ENCODE data around the gene FOXL3.

Gene FOXL3

DNA sequence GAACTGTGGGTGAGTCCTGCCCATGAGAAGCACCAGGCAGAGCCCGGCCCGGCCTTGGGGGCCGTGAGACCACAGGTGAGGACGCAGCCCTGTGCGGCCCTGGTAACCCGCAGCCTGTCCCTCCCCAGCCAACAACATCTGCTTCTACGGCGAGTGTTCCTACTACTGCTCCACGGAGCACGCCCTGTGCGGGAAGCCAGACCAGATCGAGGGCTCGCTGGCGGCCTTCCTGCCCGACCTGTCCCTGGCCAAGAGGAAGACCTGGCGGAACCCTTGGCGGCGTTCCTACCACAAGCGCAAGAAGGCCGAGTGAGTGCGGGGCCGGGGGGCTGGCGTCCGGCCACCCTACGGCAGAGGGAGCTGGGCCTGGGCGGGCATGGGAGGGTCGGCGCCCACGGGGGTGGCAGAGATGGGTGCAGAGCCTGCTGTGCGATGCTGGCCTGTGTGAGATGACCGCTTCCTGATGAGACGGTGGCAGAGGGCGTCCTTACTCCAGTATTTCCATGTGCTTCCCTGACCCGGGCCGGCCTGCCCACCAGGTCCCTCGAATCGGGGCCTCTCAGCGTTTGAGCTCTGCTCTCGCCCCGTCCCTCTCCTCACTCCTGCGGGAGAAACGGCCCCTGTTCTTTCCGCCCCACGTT, 34.1 kb upstream of the FOXL3 start:
- no peak for DNase-seq

DNA sequence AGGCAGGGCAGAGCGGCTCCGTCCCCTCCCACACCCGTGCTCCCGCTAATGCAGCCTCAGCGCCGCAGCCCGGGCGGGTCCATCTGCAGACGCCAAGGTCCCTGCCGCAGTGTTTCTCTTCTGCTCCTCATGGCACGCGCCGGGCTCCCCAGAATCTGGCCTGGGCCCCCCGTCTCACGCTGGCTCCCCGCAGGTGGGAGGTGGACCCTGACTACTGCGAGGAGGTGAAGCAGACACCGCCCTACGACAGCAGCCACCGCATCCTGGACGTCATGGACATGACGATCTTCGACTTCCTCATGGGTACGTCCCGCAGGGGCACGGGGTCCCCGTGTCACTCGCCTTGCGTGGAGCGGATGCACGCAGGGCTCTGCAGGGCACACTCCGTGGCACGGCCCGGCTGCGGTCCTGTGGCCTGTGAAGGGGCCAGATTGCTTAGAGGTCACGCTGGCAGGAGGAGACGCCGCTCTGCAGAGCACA, 33.5 kb upstream of the FOXL3 start:
- no peak for DNase-seq

DNA sequence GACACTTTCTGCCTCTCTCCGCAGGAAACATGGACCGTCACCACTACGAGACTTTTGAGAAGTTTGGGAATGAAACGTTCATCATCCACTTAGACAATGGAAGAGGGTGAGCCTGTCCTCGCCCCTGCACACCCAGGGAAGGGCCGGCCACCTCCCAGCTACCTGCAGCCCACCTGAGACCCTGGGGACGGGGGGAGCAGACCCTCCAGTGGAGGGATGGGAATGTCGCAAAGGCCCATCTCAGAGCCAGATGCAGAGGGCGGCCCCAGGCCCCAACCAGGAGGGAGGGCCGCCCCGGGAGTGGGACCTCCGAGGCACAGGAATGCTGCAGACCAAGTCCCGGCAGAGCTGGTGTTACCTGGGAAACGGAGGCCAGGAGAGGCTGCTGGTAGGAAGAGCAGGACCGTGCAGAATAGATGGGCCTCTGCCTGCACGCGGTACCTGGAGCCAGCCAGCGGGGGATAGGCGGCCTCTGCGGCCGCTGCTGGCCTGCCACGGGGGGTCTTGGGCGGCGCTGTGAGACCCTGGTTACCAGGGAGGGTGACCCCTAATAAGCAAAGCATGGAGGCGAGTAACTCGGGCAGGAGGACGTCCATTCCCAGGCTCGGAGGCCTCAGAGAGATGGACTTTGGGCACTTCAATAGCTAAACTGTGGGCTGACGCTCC, 32.9 kb upstream of the FOXL3 start:
- DNase-seq: no peak

DNA sequence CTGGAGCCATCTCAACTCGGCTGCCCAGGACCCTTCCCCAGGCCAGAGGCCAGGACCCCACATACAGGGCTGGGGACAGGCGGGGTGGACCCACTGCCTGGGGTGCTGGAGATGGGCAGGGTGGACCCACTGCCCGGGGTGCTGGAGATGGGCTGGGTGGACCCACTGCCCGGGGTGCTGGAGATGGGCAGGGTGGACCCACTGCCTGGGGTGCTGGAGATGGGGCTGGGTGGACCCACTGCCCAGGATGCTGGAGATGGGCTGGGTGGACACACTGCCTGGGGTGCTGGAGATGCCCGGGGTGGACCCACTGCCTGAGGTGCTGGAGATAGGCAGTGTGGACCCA, 32.4 kb upstream of the FOXL3 start:
- no peak for DNase-seq

DNA sequence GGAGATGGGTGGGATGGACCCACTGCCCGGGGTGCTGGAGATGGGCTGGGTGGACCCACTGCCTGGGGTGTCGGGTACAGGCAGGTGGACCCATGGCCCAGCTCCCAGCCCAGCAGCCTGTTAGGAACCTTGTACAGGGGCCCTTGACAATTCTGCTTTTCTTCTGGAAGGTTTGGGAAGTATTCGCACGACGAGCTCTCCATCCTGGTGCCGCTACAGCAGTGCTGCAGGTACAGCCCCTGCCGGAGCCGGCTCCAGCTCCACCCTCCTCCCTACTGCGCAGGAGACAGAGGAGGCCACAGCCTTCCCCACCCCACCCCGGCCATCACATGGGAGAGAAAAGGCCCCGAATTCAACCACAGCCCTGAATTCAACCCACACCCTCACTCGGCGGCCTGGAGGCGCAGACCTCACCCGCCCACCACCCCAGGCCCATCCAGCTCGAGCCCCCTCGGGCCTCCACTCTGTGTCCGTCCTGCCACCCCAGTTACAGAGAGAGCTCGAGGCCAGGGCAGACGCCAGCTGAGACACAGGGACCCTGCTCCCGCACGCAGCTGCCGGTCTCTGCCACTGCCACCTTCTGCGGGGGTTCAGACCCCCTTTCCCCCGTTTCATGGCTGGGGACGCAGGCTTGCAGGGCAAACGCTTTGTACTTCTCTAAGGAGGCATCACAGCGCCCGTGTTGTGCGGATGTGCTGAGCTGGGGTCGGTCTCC, 31.3 kb upstream of the FOXL3 start:
- DNase-seq: no peak

DNA sequence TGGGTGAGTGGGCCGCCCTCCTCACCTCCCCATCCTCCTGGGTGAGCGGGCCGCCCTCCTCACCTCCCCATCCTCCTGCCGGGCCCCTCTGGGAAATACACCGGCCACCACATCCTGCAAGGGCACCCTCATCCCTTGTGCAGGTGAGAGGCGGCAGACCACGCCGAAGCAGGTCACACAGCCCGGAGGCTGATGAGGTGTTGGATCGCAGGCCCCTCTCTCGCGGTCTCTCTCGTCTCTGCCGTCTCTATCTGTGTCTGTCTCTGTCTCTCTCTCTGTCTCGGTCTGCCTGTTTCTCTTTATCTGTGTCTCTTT, 30.8 kb upstream of the FOXL3 start:
- DNase-seq: no peak

DNA sequence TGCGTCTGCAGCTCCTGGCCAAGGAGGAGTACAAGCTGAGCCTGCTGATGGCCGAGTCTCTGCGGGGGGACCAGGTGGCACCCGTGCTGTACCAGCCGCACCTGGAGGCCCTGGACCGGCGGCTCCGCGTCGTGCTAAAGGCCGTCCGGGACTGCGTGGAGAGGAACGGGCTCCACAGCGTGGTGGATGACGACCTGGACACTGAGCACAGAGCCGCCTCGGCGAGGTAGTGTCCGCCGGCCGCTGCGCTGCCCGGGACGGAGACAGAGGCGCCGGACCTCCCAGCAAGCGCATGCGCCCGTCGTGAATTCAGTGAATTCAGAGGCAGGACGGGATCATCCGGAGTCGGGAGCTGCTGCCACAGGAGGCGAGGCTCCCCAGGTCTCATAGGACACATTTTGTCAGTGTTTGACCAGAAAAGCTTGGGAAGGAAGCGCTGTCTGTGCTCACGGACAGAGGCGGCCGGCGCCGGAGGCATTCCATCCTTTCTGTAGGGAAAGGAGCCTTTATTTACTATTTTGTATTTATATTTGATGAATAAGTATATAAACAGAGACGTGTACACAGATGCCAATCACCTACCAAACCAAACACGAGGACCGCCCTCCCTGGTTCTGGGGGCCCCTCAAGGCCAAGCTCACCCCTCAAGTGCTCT, 30.1 kb upstream of the FOXL3 start:
- no peak for DNase-seq

DNA sequence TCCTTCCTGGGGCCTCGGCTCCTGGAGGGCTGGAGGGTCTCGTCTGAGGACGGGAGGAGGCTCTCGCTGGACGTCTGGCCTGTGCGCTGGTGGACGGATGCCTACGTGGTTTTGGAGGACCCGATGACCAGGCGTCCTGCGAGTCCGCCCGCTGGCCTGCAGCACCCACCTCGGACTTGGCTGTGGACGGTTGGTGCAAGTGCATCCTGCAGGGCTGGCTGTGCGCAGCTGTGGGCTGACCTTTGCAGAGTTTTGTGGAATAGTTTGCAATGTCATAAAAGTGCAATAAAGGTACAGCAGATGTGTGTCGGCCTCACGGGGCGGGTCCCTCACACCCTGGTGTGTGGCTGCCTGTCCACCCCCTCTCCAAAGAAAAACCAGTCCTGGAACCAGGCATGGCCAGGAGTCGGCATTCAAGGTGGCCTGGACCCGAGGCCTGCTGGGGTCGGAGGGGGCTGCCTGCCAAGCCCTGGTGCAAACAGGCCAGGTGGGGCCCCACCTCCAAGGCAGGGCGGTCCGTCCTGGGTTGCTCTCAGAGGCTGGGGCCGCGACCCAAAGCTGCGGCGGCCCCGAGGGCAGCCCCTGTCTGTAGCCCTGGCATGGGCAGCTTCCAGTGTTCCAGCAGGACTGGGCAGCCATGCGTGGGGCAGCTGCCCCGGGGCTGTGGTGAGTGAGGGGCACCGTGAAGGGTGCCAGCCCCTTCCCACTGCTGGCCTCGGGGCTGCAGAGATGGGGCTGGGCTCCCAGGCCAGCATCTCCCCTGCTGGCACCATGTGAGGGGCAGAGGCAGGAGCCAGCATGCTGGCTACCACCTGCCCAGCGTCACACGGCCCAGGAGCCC, 29.3 kb upstream of the FOXL3 start:
- DNase-seq: no peak

DNA sequence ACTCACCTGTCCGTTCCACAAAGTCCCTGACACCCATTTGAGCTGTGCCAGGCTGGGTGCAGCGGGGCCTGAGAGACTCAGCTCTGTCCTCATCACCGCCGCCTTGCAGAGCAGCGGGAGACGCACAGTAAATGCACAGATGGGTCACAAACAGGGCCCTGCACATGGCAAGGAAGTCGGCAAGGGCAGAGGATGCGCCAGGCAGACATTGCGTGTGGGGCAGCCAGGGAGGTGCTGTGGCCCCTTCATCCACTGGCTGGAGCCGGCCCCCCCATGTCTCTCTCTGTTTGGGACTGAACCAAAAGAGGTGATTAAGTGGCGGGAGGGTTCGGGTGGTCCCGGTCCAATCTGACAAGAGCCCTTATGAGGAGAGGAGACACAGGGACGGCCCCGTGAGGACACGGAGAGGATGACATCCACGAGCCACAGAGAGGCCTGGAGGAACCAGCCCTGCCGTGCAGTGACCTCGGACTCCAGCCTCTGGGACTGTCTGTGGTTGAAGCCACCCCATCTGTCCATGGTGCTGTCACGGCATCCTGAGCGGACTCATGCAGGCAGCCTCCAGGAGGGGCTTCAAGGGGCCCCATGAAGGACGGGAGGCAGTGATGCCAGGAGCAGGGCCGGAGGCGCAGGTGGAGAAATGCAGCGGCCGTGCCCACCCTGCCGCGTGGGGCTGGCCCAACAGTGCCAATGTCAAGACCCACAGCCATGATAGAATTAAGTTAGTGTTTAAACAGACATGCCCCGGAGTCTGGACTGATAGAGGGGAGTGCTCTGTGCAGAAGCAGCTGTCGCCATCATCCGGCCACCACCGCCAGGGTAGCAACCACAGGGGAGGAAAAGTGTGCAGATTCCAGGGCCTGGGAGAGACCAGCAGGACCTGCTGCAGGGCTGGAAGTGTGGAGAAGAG, 28.4 kb upstream of the FOXL3 start:
- no peak for DNase-seq

DNA sequence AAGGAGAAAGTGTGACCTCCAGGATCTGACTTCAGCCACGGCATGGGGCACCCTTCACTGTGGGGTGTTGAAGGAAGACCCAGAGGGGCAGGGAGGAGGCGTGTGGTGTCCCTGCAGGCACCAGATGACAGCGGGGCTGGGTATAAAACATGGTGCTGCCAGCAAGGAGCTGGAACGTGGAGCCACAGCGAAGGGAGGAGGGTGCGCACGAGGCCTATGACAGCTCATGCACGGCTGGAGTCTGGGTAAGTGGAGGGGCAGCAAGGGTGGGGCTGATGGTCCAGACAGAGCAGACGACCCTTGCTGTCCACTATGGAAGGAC, 27.8 kb upstream of the FOXL3 start:
- DNase-seq: no peak

DNA sequence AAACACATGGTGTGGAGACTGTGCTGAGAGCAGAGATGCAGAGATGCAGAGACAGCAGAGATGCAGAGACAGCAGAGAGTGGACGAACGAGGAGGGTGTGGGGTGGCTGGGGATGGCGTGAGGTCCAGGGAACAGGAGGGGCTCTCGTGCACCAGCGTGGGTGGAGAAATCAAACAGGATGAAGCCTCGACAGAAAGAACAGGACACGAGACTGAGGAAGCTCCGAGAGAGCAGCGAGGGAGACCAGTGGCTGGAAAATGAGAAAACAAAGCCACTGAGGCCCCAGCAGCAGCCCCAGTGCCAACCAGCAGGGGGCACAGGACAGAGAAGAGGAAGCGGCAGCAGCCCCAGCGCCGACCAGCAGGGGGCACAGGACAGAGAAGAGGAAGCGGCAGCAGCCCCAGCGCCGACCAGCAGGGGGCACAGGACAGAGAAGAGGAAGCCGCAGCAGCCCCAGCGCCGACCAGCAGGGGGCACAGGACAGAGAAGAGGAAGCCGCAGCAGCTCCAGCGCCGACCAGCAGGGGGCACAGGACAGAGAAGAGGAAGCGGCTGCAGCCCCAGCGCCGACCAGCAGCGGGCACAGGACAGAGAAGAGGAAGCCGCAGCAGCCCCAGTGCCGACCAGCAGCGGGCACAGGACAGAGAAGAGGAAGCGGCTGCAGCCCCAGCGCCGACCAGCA, 27.2 kb upstream of the FOXL3 start:
- peak; percentile 91 for DNase-seq

DNA sequence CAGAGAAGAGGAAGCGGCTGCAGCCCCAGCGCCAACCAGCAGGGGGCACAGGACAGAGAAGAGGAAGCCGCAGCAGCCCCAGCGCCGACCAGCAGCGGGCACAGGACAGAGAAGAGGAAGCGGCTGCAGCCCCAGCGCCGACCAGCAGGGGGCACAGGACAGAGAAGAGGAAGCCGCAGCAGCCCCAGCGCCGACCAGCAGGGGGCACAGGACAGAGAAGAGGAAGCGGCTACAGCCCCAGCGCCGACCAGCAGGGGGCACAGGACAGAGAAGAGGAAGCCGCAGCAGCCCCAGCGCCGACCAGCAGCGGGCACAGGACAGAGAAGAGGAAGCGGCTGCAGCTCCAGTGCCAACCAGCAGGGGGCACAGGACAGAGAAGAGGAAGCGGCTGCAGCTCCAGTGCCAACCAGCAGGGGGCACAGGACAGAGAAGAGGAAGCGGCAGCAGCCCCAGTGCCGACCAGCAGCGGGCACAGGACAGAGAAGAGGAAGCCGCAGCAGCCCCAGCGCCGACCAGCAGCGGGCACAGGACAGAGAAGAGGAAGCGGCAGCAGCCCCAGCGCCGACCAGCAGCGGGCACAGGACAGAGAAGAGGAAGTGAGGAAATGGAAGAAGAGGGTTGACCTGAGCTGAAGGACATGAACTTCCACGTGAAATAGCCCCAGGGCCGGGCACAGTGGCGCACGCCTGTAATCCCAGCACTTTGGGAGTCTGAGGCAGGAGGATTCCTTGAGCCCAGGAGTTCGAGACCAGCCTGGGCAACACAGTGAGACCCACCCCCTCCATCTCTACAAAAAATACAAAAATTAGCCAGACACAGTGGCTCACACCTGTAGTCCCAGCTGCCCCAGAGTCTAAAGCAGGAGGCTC, 26.3 kb upstream of the FOXL3 start:
- peak; percentile 47 for DNase-seq

DNA sequence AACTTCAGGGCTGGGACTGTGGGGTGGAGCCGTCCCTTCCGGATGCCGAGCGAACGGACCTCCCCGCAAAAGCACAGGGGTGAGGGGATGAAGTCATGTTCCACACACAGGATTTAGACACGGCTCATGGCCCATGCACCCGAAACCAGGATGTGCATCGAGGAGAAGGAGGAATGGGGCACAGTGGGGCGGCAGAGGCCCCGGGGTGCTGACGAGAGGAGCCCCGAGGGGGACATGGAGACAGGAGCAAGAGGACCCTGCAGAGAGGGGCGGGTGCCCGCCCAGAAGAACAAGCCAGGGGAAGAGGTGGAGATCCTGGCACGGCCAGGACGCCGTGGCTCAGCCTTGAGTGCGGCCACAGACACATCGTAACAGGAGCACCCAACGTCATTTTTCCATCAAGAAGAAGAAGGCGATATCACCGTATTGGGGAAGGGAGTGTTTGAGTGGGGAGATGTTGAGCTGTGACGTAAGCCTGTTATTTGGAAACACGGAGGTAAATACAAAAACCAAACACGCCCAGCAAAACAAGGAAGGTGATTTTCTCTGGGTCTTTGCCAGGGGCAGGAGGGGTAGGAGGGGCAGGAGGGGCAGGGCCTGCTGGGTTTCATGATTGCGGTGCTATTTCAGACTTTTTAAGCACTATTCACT, 25.3 kb upstream of the FOXL3 start:
- DNase-seq: no peak

DNA sequence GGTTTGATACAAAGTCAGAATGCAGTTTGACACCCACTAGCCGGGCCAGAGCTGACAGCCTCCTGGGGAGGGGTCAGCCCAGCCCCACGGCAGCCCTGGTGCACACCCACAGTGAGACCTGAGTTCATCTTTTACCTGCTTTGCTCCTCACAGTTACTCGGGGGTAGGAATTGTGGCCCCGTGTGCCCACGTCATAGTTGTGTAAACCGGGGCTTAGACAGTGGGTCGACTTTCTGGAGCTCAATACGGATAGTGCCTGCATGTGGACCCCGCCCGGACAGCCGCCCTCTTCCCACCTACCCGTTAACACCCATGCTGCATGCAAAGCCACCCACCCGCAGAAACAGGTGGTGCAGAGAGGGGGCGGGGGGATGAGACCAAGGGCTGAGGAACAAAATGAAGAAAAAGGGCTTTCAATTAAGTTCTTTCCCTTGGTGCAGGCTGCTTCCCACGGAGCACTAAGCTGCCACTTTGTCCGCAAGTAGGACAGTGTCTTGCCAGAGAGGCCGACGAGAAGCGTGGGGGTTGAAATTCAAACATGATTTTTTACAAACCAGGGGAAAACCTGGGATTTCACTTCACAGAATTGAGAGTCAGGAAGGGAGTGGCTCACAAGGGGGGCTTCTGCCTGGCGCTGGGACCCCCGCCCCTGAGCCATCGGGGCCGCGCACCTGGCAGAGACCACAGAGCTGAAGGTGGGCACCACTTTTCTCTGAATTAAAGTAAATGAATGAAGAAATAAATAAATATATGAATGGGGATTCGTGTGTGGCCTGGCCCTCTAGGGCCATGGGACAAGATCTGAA, 24.6 kb upstream of the FOXL3 start:
- DNase-seq: no peak

DNA sequence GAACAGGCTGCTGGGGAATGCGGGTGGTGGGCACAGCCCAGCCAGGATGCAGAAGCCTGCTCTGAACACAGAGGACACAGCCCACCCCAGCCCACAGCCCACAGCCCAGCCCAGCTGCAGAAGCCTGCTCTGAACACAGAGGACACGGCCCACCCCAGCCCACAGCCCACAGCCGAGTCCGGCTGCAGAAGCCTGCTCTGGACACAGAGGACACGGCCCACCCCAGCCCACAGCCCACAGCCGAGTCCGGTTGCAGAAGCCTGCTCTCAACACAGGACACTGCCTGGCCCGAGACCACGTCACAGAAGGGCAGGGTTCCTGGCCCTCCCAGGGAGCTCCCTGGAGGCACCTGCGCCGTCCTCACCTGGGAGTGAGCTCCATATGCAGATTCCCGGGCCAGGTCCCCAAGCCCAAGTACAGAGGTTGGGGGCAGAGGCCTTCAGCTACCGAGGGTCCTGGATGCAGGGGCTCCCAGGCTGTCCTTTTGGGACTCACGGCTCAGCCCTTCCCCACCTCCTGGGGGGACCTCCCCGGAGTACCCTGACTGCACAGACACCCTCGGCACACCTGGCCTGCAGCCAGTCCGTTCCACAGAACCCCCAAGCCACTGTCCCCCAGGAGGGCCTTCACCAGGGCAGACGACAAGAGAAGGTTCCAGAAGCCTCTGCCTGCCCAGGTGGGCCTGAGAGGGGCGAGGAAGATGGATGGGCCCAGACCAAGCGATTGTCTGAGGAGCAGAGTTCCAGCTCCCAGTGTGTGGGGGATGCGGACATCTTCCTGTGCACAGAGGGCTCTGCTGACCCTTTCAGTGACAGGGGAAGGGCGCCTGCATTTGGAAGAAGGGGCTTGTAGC, 23.7 kb upstream of the FOXL3 start:
- no peak for DNase-seq

DNA sequence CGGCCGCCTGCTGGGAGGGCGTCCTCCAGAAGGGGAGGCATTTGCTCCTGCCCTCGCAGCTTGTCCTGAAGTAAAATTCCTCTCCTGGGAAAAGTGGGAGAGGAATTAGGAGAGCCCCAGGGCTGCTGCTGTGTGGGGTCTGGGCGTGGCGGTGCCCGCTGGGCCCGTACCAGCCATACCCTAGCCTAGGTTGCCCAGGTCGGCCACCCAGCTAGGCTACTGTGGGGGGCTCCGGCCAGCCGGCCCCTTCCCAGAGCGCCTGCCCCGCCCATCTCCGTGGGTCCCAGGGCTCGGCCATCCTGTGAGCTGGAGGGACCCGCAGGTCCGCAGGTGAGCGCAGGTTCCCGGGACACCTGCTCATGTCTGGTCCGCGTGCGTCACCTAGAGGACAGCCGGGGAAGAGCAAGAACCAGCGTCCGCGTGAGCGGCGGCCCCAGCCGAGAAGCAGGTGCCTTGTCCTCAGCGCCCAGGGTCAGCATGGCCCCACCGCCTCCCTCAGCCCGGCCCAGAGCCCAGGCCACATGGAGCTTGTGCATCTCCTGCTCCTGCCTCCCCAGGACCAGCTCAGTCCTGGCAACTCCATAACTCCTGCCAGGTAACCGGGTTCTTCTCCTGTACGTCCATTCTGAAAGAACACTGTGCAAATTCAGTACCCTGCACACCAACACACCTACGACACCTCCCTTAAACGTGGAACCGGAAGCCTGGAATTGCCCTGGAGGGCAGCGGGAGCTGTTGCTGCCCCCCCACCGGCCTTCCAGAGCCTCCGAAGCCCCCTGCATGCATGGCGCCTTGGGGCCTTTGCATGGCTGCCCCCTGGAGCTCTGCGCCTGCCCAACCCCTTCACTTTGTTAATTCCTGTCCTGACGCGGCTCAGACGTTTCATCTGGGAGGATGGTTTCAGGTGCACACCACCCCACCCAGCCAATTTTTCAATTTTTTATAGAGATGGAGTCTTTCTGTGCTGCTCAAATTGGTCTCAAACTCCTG, 22.8 kb upstream of the FOXL3 start:
- no peak for DNase-seq

DNA sequence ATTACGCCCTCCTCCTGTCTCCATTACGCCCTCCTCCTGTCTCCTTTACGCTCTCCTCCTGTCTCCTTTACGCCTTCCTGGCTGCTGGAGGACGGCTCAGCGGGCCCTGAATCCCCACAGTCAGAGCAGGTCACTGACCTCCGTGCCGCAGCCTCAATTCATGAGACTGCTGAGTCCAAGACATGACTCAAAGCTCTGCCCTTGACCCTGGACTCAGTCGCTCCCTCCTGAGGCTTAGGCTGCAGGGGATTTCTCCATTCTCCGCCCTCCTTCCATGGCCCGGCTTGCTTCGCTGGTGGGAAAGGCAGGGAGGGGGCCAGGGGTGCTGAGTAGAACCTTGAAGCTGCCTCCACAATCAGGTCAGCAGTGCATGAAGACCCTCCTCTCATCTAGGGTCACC, 21.0 kb upstream of the FOXL3 start:
- DNase-seq: no peak
